Sigmoid colon (tissue), 7 donors: ENCODE measurements around the gene ADCK1. TPM values are rescaled to one million over a fixed set of nuclear protein-coding genes. Genes with fewer than 3 reads are reported as not detected.

ENCODE experiments used
- DNase-seq: peaks from one replicate; pipeline ENCODE4 v3.0.0-alpha.2; 2019
- H3K27ac ChIP-seq, 4 donors: fragments of 200-600 bp; sonication (generic); one replicate each; pipeline ENCODE4 v1.5.1; 2016 to 2019; ENCODE audit warnings: mild to moderate bottlenecking in 1 of 4
- H3K27me3 ChIP-seq, 3 donors: fragments of 200-600 bp; sonication (generic); one replicate each; pipeline ENCODE4 v1.5.1; 2019; ENCODE audit warnings: mild to moderate bottlenecking in 1 of 3
- H3K36me3 ChIP-seq, 4 donors: fragments of 200-600 bp; sonication (generic); one replicate each; pipeline ENCODE4 v1.5.1; 2016 to 2019
- H3K4me1 ChIP-seq, 4 donors: fragments of 200-600 bp; sonication (generic); one replicate each; pipeline ENCODE4 v1.5.1; 2017 to 2019
- H3K4me3 ChIP-seq, 4 donors: fragments of 200-600 bp; sonication (generic); one replicate each; pipeline ENCODE4 v1.5.1; 2017 to 2019; ENCODE audit warnings: mild to moderate bottlenecking in 2 of 4, moderate library complexity in 1 of 4
- H3K9me3 ChIP-seq, 4 donors: fragments of 200-600 bp in 3 of 4; sonication (generic) in 3 of 4; one replicate each; pipeline versions ENCODE4 v1.5.1 to v1.6.1; 2013 to 2019
- EP300 ChIP-seq, 4 donors: sonication (generic); formaldehyde crosslinking; IDR thresholded peaks; one replicate each; pipeline ENCODE4 v1.6.1; 2017; ENCODE audit warnings: antibody characterized with exemption in 4 of 4
- POLR2A ChIP-seq, 2 donors: fragments of 450-650 bp; IDR thresholded peaks; one replicate each; pipeline ENCODE4 v1.6.1; 2016; ENCODE audit warnings: antibody characterized with exemption in 2 of 2, mild to moderate bottlenecking in 2 of 2, moderate library complexity in 2 of 2
- POLR2AphosphoS5 ChIP-seq, 4 donors: sonication (generic); formaldehyde crosslinking; IDR thresholded peaks; one replicate each; pipeline ENCODE4 v1.6.1; 2017; ENCODE audit warnings: antibody characterized with exemption in 4 of 4
- WGBS, 2 donors: extraction: QIAGEN DNeasy Blood & Tissue Kit; methylation state at CpG; one replicate each; pipeline ENCODE4 v1.1.7; 2013; 5-methylcytosine and 5-hydroxymethylcytosine counted together
- intact Hi-C: fragments of 100-400 bp; cut with DNase I; formaldehyde crosslinking; loops from one replicate; pipeline ENCODE4 v1.15.1; 2023
- polyA plus RNA-seq, 3 donors: library from polyadenylated mRNA; stranded (reverse); fragments of 200-250 nt; gene quantifications; one replicate each; pipeline ENCODE4 v1.2.3, GENCODE V29; 2013
- small RNA-seq, 3 donors: library from RNA; depleted of rRNA; stranded (forward); fragments of <200 nt; gene quantifications; one replicate each; pipeline ENCODE3, GENCODE V24; 2016
- total RNA-seq, 4 donors: library from RNA; depleted of rRNA; stranded (reverse); fragments of >200 nt; gene quantifications; one replicate each; pipeline ENCODE4 v1.1.0, GENCODE V29; 2016
- TF ChIP-seq, protein P1 (sequence below), 4 experiments: fragments of 450-650 bp in 3 of 4; fragments of 200-600 bp in 1 of 4; IDR thresholded peaks; one replicate each; pipeline ENCODE4 v1.5.1; 2016 to 2019; ENCODE audit warnings: antibody characterized with exemption in 4 of 4, mild to moderate bottlenecking in 3 of 4, moderate library complexity in 2 of 4
- donor health status: healthy with polysubstance abuse.
- donor health status: Bipolar disorder and iron deficiency.
- donor health status: healthy.

The ADCK1 gene
- total and polyA plus RNA-seq, 7 donors: 3.5 to 19.4 (median 5.7) TPM

DNA sequence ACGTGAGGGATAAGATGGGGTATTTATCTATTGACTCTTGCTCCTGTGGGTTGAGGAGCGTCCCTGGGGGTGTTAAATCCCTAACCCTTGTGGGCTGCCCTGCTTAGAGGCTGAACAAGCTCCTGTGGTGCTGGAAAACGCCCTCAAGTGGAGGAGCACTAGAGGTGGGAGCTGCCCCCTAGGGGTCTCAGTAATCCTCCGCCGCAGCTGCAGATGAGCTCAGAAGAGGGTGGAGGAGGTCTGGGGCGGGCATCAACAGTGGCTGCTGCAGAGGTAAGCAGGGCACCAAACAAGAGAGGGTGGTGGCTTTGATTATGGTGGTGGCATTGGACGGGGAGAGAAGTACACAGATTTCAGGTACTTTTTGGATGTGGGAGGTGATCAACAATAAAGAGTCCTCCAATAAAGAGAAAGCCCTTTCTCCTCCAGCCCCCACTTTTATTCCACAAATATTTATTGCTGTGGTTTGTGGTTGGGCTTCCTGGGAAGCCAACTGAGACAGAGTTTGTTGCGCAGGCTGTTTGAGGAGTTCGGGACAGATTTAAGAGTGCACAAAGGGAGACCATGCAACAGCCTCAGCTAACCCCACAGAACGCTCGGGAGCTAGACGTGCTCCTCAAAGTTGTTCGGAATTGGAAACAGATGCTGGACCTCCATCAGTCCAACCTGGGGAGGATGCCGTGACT lies 179.9 kb downstream of the ADCK1 start:
- no peaks in the 10 kb centered on the region for H3K36me3 ChIP-seq
- no peak for DNase-seq
- WGBS, 2 donors: 45 to 67% methylated on average over 14 of the region's 14 CpGs
- H3K4me1 ChIP-seq: peaks cover 0 to 7% (median 3%) of the 10 kb centered on the region in 4 donors
- intact Hi-C loops: no loop called here
- no peaks in the 10 kb centered on the region for H3K9me3 ChIP-seq
- TF ChIP-seq POLR2AphosphoS5 (IDR thresholded peaks at IDR 0.05): no peak
- peaks cover 0 to 26% (median 0%) of the 10 kb centered on the region in 3 donors for H3K27me3 ChIP-seq
- no peak overlapping the region for H3K4me3 ChIP-seq
- no peak overlapping the region for H3K27ac ChIP-seq

DNA sequence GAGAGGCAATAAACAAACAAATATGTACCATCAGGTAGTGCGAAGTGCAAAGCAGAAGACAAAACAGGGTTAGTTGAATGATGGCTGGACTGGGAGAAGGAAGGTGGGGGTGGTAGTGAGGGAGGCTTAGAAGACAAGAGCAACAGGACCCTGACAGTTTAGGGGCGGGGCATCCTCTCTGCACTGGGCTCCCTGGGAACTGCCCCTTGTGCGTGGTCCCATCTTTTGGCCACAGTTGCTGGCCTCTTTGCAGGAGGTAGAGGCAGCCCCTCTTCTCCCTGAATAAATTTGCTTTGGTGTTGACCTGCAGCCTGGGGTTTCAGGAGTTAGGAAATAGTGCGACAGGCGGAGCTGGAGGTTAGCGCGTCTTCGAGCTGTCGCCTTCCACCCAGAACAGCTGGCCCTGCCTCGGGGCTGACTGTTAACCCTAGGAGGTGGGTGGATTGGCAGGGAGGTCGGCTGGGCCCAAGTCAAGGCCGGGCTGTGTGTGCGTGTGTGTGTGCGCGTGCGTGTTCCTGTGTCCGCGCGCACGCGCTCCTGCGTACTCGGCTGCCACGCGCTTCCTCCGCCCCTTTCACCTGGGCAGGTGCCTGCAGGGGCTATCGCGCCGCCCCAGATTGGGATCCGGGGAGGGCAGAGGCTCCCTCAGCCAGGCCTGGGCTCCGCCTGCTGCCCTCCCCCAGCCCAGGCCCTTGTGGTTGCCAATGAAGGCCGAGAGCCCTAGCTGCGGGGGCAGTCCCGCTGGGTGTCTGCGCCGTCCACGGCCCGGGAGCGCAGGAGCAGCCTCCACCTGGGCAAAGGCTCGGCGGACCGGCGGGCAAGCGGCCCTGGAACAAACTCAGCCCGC lies 180.8 kb downstream of the ADCK1 start:
- no peaks in the 10 kb centered on the region for H3K36me3 ChIP-seq
- peak overlapping the region in 2 of 4 donors; percentile 19 to 24 for H3K4me3 ChIP-seq
- peaks cover 0 to 26% (median 0%) of the 10 kb centered on the region in 3 donors for H3K27me3 ChIP-seq
- intact Hi-C loops: no loop called here
- peaks cover 0 to 7% (median 3%) of the 10 kb centered on the region in 4 donors for H3K4me1 ChIP-seq
- no peak overlapping the region for H3K27ac ChIP-seq
- no peaks in the 10 kb centered on the region for H3K9me3 ChIP-seq
- 9% methylated on average over 45 of the region's 45 CpGs for WGBS, 2 donors
- TF ChIP-seq POLR2A (IDR thresholded peaks at IDR 0.05): no peak
- no peak for TF ChIP-seq EP300 (IDR thresholded peaks at IDR 0.05)
- TF ChIP-seq, protein P1, sequence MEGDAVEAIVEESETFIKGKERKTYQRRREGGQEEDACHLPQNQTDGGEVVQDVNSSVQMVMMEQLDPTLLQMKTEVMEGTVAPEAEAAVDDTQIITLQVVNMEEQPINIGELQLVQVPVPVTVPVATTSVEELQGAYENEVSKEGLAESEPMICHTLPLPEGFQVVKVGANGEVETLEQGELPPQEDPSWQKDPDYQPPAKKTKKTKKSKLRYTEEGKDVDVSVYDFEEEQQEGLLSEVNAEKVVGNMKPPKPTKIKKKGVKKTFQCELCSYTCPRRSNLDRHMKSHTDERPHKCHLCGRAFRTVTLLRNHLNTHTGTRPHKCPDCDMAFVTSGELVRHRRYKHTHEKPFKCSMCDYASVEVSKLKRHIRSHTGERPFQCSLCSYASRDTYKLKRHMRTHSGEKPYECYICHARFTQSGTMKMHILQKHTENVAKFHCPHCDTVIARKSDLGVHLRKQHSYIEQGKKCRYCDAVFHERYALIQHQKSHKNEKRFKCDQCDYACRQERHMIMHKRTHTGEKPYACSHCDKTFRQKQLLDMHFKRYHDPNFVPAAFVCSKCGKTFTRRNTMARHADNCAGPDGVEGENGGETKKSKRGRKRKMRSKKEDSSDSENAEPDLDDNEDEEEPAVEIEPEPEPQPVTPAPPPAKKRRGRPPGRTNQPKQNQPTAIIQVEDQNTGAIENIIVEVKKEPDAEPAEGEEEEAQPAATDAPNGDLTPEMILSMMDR (IDR thresholded peaks at IDR 0.05): no peak
- no peak for TF ChIP-seq POLR2AphosphoS5 (IDR thresholded peaks at IDR 0.05)
- no peak for DNase-seq

Small RNAs within 50 kb of the gene (small RNA-seq; reads per million reads assigned to genes)
- gene RF00019: 0 reads per million in 3 donors

Other genes starting within 250 kb of the ADCK1 start
- 10 to 100 TPM; 12.4 to 16.5 (median 15.5) TPM for gene SPTLC2, start 183.5 kb upstream of the ADCK1 start, total RNA-seq
- gene SPTLC2, start 183.5 kb upstream of the ADCK1 start, polyA plus RNA-seq: 10 to 100 TPM in 1 of 3 donors, 1 to 10 TPM in 2; 2.8 to 27.6 (median 3.0) TPM
- 10 to 100 TPM in 3 of 4 donors, 1 to 10 TPM in 1; 5.4 to 14.6 (median 10.8) TPM for gene ALKBH1, start 92.1 kb upstream of the ADCK1 start, total RNA-seq
- gene ALKBH1, start 92.1 kb upstream of the ADCK1 start, polyA plus RNA-seq: 10 to 100 TPM in 1 of 3 donors, 1 to 10 TPM in 2; 7.2 to 11.4 (median 8.8) TPM
- gene SLIRP, start 92.0 kb upstream of the ADCK1 start, total RNA-seq: 100 to 1,000 TPM; 152 to 650 (median 375) TPM
- 100 to 1,000 TPM; 375 to 462 (median 387) TPM for gene SLIRP, start 92.0 kb upstream of the ADCK1 start, polyA plus RNA-seq
- gene SNW1, start 39.0 kb upstream of the ADCK1 start, total RNA-seq: 10 to 100 TPM; 42.0 to 54.3 (median 46.0) TPM
- gene SNW1, start 39.0 kb upstream of the ADCK1 start, polyA plus RNA-seq: 10 to 100 TPM; 43.5 to 56.5 (median 55.7) TPM